ENCODE data around the gene CHST8. TPM values are rescaled to one million over a fixed set of nuclear protein-coding genes. Genes with fewer than 3 reads are reported as not detected.
A peak's percentile ranks its signal among the peaks of the same experiment; 100 is the strongest.

Gene CHST8
- polyA plus RNA-seq, 2 of the 4 experiments (the other 2 are of a cell fraction): not detected

DNA sequence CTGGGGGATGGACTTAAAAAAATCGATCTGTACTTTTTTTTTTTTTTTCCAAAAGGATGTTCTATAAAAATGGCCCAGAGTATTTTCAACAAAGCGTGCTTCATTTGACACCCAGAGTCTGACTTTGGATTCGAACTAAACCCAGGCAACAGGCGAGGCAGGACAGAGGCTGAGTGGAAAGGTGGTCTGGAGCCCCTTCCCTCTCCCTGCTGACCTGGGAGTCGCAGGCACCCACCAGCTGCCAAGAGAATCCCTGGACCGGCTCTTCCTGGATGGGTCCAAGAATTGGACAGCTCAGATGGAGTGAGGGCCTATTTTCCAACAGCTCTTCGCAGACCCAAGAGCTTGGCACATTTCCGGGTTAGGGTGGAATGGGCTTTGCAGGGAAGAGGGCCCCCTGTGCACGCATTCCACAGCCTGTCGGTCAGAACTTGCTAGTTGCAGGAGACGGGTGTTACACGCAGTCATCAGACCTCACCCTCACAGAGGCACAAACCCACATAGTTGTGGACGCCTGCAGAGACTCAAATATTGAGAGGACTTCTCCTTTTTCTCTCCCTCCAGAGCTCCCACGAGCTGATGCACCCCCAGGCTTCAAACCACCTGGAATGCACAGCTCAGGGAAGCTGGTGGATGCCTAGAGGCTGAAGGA is 190.1 kb downstream of the CHST8 start:
- H3K4me3 ChIP-seq: no peak overlapping the region
- WGBS (ENCODE audit: missing lambda C conversion rate): 84% methylated on average over 14 of the region's 14 CpGs
- ATAC-seq (no peak), DNase-seq (ENCODE audit: low read depth in 1 of 2, low spot score in 1 of 2) (no peak), FAIRE-seq (no peak)
- ChIA-PET CTCF (interaction anchor here (0.6 to 7.7 kb wide), 9 partner anchors 9 to 334 kb away, joined by 3 to 66 read pairs (median 4); partner anchors contain the start of gene KCTD15), POLR2A (interaction anchor here (0.9 kb wide), 1 partner anchor 15 kb away, joined by 3 read pairs; no protein-coding TSS in a partner anchor)
- H3K27ac ChIP-seq: no peak overlapping the region
- H3K4me1 ChIP-seq: peaks cover 37% of the 10 kb centered on the region
- TF ChIP-seq RNF2 (IDR thresholded peaks at IDR 0.05; ENCODE audit: borderline replicate concordance, low read depth) (no peak), NFE2L2 (conservative IDR thresholded peaks at IDR 0.05; ENCODE audit: low read length) (no peak), ZC3H11A (IDR thresholded peaks at IDR 0.05) (no peak), KDM5A (IDR thresholded peaks at IDR 0.05) (no peak), JUNB (IDR thresholded peaks at IDR 0.05) (no peak), BHLHE40 (IDR thresholded peaks at IDR 0.05; ENCODE audit: low read depth, low read length) (no peak), NR3C1 (IDR thresholded peaks at IDR 0.05) (no peak), POLR2AphosphoS2 (conservative IDR thresholded peaks at IDR 0.05; ENCODE audit: low read length) (no peak), CHD2 (IDR thresholded peaks at IDR 0.05; ENCODE audit: low read length, partially characterized antibody) (no peak), PHF8 (IDR thresholded peaks at IDR 0.05; ENCODE audit: borderline replicate concordance, low read depth) (no peak), RAD21 (conservative IDR thresholded peaks at IDR 0.05 in 1 of 2, IDR thresholded peaks at IDR 0.05 in 1 of 2) (no peak), POLR2A (IDR thresholded peaks at IDR 0.05; ENCODE audit: low read length) (no peak), ZNF302 (CRISPR knock-in tag; IDR thresholded peaks at IDR 0.05) (no peak)
- TF ChIP-seq, protein P1, sequence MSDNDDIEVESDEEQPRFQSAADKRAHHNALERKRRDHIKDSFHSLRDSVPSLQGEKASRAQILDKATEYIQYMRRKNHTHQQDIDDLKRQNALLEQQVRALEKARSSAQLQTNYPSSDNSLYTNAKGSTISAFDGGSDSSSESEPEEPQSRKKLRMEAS (IDR thresholded peaks at IDR 0.05): no peak
- TF ChIP-seq, protein P2, sequence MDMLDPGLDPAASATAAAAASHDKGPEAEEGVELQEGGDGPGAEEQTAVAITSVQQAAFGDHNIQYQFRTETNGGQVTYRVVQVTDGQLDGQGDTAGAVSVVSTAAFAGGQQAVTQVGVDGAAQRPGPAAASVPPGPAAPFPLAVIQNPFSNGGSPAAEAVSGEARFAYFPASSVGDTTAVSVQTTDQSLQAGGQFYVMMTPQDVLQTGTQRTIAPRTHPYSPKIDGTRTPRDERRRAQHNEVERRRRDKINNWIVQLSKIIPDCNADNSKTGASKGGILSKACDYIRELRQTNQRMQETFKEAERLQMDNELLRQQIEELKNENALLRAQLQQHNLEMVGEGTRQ (IDR thresholded peaks at IDR 0.05): no peak
- TF ChIP-seq, protein P3, sequence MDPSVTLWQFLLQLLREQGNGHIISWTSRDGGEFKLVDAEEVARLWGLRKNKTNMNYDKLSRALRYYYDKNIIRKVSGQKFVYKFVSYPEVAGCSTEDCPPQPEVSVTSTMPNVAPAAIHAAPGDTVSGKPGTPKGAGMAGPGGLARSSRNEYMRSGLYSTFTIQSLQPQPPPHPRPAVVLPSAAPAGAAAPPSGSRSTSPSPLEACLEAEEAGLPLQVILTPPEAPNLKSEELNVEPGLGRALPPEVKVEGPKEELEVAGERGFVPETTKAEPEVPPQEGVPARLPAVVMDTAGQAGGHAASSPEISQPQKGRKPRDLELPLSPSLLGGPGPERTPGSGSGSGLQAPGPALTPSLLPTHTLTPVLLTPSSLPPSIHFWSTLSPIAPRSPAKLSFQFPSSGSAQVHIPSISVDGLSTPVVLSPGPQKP (IDR thresholded peaks at IDR 0.05; ENCODE audit: low read depth, low read length): no peak
- TF ChIP-seq, protein P4, sequence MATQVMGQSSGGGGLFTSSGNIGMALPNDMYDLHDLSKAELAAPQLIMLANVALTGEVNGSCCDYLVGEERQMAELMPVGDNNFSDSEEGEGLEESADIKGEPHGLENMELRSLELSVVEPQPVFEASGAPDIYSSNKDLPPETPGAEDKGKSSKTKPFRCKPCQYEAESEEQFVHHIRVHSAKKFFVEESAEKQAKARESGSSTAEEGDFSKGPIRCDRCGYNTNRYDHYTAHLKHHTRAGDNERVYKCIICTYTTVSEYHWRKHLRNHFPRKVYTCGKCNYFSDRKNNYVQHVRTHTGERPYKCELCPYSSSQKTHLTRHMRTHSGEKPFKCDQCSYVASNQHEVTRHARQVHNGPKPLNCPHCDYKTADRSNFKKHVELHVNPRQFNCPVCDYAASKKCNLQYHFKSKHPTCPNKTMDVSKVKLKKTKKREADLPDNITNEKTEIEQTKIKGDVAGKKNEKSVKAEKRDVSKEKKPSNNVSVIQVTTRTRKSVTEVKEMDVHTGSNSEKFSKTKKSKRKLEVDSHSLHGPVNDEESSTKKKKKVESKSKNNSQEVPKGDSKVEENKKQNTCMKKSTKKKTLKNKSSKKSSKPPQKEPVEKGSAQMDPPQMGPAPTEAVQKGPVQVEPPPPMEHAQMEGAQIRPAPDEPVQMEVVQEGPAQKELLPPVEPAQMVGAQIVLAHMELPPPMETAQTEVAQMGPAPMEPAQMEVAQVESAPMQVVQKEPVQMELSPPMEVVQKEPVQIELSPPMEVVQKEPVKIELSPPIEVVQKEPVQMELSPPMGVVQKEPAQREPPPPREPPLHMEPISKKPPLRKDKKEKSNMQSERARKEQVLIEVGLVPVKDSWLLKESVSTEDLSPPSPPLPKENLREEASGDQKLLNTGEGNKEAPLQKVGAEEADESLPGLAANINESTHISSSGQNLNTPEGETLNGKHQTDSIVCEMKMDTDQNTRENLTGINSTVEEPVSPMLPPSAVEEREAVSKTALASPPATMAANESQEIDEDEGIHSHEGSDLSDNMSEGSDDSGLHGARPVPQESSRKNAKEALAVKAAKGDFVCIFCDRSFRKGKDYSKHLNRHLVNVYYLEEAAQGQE (IDR thresholded peaks at IDR 0.05): no peak
- no peaks in the 10 kb centered on the region for H3K9me3 ChIP-seq
- H3K4me2 ChIP-seq: no peak overlapping the region

DNA sequence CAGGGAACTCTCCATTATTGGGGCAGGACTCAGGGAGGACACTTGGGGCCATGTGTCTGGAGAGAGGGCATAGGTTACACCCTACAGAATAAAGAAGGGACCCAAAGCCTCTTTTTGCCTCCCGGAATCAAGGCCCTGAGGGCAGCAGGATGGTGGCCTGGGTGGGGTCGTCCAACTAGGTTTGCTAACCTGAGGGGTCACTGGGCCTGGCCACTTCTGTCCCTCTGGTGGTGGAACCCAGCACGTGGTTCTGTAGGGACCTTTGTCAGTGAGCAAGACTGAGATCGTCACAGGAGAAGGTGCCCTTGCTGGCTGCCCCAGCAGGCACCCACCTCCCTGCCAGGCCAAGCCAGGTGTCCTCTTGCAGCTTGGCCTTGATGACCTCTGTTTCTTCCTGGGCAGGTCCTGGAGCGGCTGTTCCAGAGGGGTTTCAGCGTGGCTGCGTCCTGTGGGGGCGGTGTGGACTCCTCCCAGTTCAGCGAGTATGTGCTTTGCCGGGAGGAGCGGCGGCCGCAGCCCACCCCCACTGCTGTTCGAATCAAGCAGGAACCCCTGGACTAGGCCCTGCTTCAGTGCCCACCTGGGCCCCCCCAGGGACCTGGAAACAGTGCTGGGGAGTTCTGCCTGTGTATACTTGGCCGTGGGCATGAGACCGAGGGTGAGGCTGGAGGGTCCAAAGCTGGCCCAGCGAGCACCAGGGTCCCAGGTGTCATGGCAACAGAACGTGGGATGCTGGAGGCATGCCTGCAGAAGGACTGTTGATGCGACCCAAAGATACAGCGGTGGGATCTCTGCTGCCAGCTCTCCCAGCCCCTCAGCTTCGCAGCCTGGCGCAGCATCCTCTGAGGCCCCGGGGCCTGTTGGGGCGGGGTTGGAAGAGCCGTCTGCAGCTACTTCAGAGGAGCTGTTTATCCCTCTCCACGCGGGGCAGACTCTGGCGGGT is 190.9 kb downstream of the CHST8 start:
- peaks cover 31% of the 10 kb centered on the region for H3K4me1 ChIP-seq
- DNase-seq (ENCODE audit: low read depth in 1 of 2, low spot score in 1 of 2): no peak
- H3K27ac ChIP-seq: no peak overlapping the region
- no peak for FAIRE-seq
- H3K9me3 ChIP-seq: no peaks in the 10 kb centered on the region
- H3K4me2 ChIP-seq: no peak overlapping the region
- POLR2A ChIA-PET: interaction anchor here (0.6 to 1.2 kb wide), 3 partner anchors 8 to 293 kb away, joined by 3 to 4 read pairs (median 3); no protein-coding TSS in a partner anchor
- 91% methylated on average over 28 of the region's 28 CpGs for WGBS (ENCODE audit: missing lambda C conversion rate)
- peak; percentile 28 to 42; a peak in 4 of 6 replicates for ATAC-seq
- no peak overlapping the region for H3K4me3 ChIP-seq
- CTCF ChIA-PET: interaction anchor here (0.6 to 7.7 kb wide), 9 partner anchors 9 to 334 kb away, joined by 3 to 66 read pairs (median 4); partner anchors contain the start of gene KCTD15
- no peak for TF ChIP-seq NFE2L2 (conservative IDR thresholded peaks at IDR 0.05; ENCODE audit: low read length)
- no peak for TF ChIP-seq ZSCAN20 (CRISPR knock-in tag; IDR thresholded peaks at IDR 0.05)
- no peak for TF ChIP-seq SREBF2 (IDR thresholded peaks at IDR 0.05)
- TF ChIP-seq FOSB (CRISPR knock-in tag; IDR thresholded peaks at IDR 0.05): no peak
- no peak for TF ChIP-seq HOXB13 (CRISPR knock-in tag; IDR thresholded peaks at IDR 0.05; ENCODE audit: low read depth)
- no peak for TF ChIP-seq GATA3 (IDR thresholded peaks at IDR 0.05; ENCODE audit: borderline replicate concordance)
- no peak for TF ChIP-seq PHF8 (IDR thresholded peaks at IDR 0.05; ENCODE audit: borderline replicate concordance, low read depth)
- no peak for TF ChIP-seq MYC (IDR thresholded peaks at IDR 0.05; ENCODE audit: borderline replicate concordance, low read length)
- TF ChIP-seq KDM1A (IDR thresholded peaks at IDR 0.05; ENCODE audit: low read depth): no peak
- TF ChIP-seq TFCP2L1 (CRISPR knock-in tag; IDR thresholded peaks at IDR 0.05): no peak
- TF ChIP-seq HOXA7 (CRISPR knock-in tag; IDR thresholded peaks at IDR 0.05): no peak
- TF ChIP-seq, protein P2 (IDR thresholded peaks at IDR 0.05): no peak
- TF ChIP-seq RCOR1 (IDR thresholded peaks at IDR 0.05; ENCODE audit: low read depth, low read length): no peak
- TF ChIP-seq BHLHE40 (IDR thresholded peaks at IDR 0.05; ENCODE audit: low read depth, low read length): no peak
- no peak for TF ChIP-seq RAD21 (conservative IDR thresholded peaks at IDR 0.05 in 1 of 2, IDR thresholded peaks at IDR 0.05 in 1 of 2)
- TF ChIP-seq POLR2A (IDR thresholded peaks at IDR 0.05; ENCODE audit: low read length): no peak
- TF ChIP-seq TP53 (CRISPR knock-in tag; IDR thresholded peaks at IDR 0.05): no peak
